Measurements from ENCODE around the gene FAF2.

Gene FAF2

GRCh38 chr5:176533894-176534611, 85.9 kb downstream of the FAF2 start:
- DNase-seq = no peak

DNA sequence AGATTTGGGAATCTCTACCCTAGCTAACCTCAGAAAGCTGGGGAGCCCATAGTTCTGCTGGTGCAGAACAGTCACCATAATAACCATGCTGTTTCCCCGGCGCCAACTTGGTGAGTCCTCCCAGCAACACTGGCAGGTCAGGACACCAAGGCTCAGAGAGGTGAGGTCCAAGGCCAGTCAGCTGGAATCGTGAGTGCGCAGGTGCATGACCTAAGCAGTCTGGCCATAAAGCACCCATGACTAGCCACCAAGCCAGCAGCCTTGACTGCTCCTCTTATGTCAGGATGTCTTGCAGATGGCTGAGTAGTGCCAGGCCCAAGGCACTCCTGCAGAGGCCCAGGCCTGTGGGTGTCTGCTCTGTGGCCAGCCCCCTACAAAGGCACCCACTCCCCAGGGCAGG, 86.5 kb downstream of the FAF2 start:
- DNase-seq = no peak

GRCh38 chr5:176535101-176535663, 87.0 kb downstream of the FAF2 start:
- no peak for DNase-seq

- DNase-seq = no peak
Observed at GRCh38 chr5:176535664-176536131, 87.5 kb downstream of the FAF2 start.

GRCh38 chr5:176536132-176536901, 88.1 kb downstream of the FAF2 start:
- no peak for DNase-seq

DNA sequence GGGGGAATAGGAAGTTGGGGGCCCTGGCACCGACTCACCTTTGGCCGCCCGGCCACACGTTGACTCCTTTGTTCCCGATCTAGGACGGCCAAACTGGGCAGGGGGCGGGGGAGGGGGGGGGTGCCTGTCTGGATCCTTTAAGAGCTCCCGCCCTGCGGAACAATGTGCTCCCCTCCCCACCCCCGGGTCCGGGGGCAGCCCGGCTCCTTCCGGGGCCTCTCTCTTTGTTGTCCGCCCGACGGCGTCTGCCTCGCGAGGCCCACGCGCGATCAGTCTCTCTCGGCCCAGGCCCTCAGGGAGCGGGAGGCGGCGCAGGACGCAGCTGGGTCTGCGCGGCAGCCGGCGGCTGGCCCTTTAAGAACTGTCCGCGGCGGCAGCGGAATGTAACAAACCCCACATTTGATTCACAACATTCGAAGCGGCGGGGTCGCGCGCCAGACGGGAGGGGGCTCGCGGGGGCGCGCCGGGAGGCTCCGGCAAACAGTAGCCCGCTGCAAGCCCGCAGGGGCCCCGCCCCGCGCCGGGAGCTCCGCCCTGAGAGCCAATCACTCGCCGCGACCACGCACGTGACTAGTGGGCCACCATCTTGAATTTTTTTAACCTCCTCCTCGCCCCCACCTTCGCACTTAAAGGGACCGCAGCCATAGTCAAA, 88.8 kb downstream of the FAF2 start, which contains the start of gene RNF44:
TSS of gene RNF44 (minus strand) at position 501 of the 652 bp plus-strand sequence. CDS start 4,930 bp downstream, outside the sequence.
- DNase-seq = peak; percentile 93

DNA sequence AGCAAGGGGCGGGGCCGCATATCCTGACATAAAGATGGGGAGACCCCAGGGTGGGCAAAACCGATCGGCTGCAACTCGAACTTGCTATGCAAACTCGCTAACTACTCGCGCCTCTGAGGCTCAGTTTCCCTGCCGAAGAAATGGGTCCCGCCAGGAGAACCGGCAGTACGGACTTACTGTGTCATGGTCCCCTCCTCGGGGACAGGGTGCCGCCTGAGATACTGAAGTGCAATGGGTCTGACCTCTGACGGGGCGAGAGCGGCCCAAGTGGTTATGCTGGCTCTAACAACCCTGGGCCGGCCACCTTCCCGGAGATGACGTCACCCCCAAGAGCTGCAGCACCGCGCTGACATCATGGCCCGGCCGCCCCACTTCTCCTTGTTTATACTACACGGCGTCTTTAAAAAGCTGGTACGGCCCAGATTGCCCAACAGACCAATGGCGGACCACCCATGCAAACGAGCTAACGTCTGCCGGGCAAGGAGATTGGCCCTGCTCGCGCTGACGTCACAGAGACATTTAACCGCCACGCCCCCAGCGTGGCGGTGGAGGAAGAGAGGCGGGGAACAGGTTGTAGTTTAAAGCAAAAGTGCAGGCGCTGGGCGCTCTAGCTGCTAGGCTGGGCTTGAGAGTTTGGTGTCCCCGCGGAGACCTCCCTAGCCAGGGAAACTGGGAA, 89.5 kb downstream of the FAF2 start:
- DNase-seq = peak; percentile 99

DNA sequence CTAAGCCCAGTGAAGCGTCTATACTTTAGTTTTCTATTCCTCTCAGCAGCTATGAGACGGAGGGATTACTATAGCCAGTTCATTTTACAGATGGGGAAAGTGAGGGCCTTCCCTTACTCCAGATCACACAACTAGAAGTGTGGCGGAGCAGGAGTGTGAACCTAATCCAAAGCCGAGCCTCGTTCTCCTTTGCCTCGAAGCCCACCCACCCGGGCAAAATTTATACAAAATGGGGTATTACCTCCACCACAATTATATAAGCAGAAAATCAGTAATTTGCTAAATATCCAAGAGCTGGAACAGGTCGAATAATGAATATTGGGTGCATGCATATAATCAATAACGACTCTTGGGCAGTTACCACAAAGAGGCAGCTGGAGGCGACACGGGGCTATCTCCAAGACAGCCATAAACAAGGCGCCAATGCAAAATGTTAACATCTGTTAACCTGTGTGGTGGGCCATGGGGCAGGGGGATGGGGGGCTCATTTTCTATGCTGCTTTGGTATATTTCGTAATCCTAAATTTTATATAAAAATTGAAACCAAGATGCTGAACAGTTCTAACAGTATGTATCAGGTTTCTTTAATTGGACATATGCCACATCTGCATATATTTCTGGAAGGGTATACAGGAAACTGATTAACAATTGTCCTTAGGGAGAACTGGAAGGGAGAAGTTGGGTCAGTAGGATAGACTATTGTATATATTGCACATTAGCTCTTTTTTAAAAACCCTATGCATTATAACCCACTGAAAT, 90.2 kb downstream of the FAF2 start:
- no peak for DNase-seq

GRCh38 chr5:176538989-176539384, 90.8 kb downstream of the FAF2 start:
- no peak for DNase-seq

DNA sequence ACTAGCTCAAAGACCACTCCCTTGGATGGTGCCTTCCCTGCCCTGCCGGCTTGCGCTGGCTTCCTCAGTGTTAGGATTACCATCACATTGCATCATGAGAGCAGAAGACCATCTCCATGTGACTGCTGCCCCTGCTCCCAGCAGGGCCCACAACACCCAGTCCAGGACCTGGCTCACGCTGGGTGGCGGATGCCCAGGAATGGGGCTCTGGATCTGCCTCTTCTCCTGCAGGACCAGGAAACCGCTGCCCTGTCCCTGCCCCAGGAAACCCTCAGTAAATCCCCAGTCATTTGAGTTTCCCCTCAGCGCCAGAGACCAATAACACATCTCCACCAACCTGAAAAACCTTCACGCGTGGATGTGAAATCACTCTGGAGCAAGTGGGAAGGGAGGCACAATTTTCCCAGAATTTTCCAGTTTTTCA, 92.3 kb downstream of the FAF2 start:
- DNase-seq = no peak

DNA sequence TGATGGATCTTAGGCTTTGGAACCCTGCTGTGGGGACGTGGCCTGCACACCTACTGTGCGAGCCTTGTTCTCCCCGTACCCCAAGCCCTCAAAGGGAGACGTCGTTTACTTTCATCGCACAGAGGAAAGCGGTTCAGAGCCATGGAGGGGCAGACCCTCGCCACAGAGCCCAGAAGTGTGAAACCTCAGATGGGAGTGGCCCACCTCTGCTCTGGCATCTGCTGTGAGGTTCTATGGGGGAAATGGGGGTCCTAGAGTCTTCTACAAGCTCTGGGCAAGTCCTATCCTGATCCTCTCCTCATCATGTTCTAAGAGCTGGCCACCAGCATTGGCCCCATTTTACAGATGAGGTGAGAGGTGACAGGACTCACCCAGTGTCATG, 92.8 kb downstream of the FAF2 start:
- no peak for DNase-seq

- DNase-seq = no peak
Observed at GRCh38 chr5:176541338-176542134, 93.4 kb downstream of the FAF2 start.

GRCh38 chr5:176542135-176542595, 94.0 kb downstream of the FAF2 start:
- DNase-seq = no peak

DNA sequence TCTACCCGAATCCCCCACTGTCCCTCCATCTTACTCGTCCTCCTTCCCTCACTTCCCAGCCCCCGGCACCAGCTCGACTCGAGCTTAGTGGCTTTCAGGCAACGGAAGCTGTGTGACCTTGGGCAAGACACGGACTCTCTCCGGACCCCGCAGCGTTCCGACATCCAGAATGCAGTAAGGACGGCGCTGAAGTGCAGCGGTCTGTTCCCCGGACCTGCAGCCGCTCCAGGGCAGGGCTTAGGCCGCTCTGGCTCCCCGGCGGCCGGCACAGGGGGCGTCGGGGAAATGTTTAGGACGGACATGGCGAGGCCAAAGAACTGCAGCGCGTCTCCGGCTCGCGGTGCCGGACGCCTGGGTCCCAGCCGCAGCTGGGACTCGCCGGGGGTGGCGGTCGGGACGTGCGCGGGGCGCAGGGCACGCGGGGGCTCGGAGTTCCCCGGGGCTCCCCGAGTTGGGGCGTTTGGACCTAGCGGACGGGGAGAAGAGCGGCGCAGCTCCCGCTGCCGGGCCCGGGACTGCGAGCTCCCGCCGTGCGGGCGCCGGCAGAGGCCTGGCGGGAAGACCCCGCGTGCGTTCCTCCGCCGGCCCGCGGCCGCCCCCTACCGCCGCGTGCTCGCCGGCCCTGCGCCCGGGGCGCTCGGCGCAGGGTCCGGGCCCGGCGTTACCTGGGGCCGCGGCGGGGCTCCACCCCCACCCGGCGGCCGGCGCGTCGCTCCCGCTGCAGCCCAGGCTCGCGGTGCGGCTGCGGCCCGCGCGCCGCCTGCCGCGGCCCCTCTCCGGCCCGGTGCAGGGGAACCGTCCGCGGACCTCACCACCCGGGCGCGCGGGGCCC, 94.6 kb downstream of the FAF2 start:
- no peak for DNase-seq

- no peak for DNase-seq
Observed at GRCh38 chr5:176543428-176544182, 95.4 kb downstream of the FAF2 start.

DNA sequence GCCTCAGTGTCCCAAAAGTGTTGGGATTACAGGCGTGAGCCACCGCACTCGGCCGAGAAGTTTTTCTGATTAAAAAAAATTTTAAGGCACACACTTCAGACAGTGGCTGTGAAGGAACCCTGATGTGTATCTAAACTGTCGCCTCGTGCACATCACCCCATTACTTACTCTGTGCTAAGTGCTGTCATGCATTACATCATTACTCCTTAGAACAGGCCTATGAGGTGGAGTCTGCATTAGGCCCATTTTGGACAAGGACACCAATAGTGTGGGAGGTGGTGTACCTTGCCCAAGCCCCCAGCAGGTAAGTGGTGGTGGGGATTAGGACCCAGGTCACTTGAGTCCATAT, 97.2 kb downstream of the FAF2 start:
- no peak for DNase-seq

GRCh38 chr5:176545737-176546509, 97.7 kb downstream of the FAF2 start:
- no peak for DNase-seq

- no peak for DNase-seq
Observed at GRCh38 chr5:176547802-176548201, 99.6 kb downstream of the FAF2 start.
